NT2/D1 (cell line): ENCODE measurements around the gene MACO1.

Experiments used
- YY1 ChIP-seq: IDR thresholded peaks from 2 replicates; pipeline ENCODE4 v1.6.1; 2011; ENCODE audit not compliant: insufficient read length, insufficient read depth
- ZNF274 ChIP-seq: IDR thresholded peaks from 2 replicates; pipeline ENCODE4 v1.6.1; 2011; ENCODE audit warnings: mild to moderate bottlenecking, low read depth, low read length

DNA sequence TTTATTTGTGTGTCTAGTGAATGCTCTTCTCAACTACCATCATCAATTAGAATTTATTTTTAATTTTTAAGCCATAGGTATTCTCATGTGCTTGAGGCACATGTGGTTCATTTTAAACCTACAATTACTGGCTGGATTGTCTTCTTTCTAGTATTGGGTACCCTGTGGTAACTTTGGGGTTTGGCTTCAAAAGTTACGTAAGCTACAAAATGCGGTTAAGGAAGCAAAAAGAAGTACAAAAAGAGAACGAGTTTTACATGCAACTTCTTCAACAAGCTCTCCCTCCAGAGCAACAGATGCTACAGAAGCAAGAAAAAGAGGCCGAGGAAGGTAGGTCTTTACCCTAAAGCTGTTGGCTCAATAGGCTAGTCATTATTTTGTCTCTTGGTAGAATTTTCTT is 25.8 kb downstream of the MACO1 start:
- TF ChIP-seq ZNF274 (no peak), YY1 (no peak)
